Epithelial cell of proximal tubule (primary cell): ENCODE data around the gene TBC1D22A. TPM values are rescaled to one million over a fixed set of nuclear protein-coding genes. Genes with fewer than 3 reads are reported as not detected.

Experiments
- DNase-seq: peaks from one replicate; pipeline ENCODE4 v3.0.0-alpha.2; 2011; ENCODE audit warnings: low read depth
- H3K4me3 ChIP-seq: 2 replicates; pipeline ENCODE4 v1.5.1; 2011; ENCODE audit warnings: low read depth, mild to moderate bottlenecking, low read length
- CTCF ChIP-seq: conservative IDR thresholded peaks from 2 replicates; pipeline ENCODE4 v1.5.1; 2012; ENCODE audit warnings: low read depth, mild to moderate bottlenecking, low read length
- total RNA-seq: library from RNA; depleted of rRNA; stranded (reverse); fragments of >200 nt; gene quantifications from 2 replicates; pipeline ENCODE4 v1.2.3, GENCODE V29; 2015

The TBC1D22A gene
- total RNA-seq, 1 donor from 2014 or later = 22.7 TPM

- DNase-seq = no peak
- no peak for TF ChIP-seq CTCF
Observed at GRCh38 chr22:46995501-46996360, 233.3 kb downstream of the TBC1D22A start.

DNA sequence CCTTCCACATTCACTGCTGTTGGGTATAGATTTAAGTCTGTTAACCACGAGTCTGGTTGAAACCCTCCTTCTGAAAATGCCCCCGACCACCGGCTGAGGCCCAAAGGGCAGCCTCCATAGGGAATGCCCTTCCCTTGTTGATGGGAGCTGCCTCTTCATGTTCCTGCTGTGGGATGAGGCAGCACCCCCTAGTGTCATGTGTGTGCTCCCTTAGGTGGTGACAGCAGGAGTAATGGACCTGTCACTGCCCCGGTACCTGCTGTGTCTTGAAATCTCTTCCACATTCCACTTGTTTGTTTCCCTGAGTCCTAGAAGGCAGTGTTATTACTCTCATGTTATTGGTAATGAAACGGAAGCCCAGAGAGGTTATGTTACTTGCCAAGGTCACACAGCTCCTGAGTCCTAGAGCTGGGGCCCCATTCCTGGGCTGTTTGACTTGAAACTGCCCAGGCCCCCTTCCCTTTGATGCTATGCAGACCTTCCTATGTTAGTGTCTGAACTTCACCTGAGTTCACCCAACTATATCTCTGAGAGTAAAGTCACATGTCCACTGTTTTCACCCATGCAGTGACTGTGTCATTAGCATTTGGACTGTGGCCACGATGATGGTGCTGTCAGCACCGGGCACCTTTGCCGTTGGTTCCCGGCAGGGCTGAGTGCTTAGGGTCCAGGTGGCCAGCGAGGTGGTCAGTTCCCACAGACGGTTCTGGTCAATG, 234.3 kb downstream of the TBC1D22A start:
- no peak for DNase-seq
- no peak overlapping the region for H3K4me3 ChIP-seq
- peak; percentile 67 for TF ChIP-seq CTCF

More at GRCh38 chr22:46995501-46996360, 233.3 kb downstream of the TBC1D22A start:
- H3K4me3 ChIP-seq = no peak overlapping the region

DNA sequence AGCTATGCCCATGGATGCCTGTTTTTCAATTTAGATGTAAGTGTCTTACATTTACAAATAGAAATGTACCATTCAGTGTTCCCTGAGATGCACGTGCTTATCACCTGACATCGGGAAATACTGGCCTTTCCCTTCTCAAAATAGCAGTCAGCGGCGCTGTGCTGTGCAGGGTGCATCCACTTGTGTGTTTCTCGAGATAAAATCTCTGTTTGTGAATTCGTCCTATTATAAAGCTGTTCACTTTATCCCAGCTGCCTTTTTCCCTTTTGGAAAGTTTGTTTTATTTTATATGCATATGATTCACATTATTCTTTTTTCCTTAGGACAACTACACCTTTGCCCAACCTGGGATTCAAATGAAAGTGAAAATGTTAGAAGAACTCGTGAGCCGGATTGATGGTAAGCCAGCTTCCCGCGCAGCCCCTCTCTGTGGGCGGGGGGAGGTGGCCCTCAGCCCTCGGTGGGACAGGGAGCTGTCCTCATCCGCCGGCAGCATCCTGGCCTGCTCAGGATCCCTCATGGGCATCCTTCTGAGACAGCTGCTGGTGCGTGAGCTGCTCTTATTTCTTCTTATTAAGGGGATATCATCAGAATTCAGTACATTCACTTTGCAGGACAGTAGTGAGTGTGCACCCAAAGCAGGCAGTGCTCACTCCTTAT, 235.0 kb downstream of the TBC1D22A start:
- no peak overlapping the region for H3K4me3 ChIP-seq
- DNase-seq = no peak
- no peak for TF ChIP-seq CTCF

DNA sequence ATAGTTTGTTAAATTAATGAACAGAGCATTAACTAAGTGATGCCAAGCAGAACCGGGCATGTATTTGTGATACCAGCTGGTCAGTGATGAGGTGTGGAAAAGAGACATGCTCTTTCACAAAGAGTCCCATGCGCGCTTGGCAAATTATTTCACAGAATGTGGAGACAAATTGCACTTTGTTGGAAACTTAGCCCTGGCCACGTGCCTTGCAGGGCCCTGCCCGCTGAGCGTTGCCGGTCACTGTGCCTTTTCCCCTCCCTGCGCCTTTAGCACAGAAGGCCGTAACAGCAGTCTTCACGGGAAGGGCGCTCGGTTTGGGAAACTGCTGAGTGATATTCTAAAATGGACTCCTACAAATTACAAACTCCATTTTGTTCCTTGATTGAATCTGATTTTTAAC, 235.9 kb downstream of the TBC1D22A start:
- no peak for DNase-seq

DNA sequence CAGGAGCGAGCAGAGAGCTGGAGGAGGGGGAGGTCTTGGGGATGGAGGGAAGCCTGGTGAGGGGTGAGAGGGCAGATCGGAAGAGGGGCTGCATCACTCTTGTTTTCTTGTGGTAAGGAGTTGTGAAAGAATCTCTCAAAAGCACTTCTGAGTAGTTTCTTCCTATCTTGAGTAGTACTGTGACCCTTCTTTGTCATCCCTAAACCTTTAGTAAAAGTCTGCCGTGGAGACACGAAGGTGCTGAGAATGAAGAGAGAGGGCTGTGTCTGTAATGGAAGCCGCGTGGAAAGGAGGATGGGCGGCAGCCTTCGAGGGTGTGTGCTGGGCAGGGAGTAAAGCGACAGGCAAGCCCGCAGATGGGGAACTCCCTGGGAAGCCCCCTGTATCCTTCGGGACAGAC, 237.8 kb downstream of the TBC1D22A start:
- H3K4me3 ChIP-seq = no peak overlapping the region
- no peak for TF ChIP-seq CTCF
- DNase-seq = no peak

More for the DNA sequence above, 235.9 kb downstream of the TBC1D22A start:
- no peak overlapping the region for H3K4me3 ChIP-seq
- TF ChIP-seq CTCF = no peak

- no peak for TF ChIP-seq CTCF
- H3K4me3 ChIP-seq = no peak overlapping the region
- DNase-seq = no peak
Observed at GRCh38 chr22:47000888-47001287, 238.4 kb downstream of the TBC1D22A start.
